ENCODE data around the gene SLC11A2. TPM values are rescaled to one million over a fixed set of nuclear protein-coding genes. Genes with fewer than 3 reads are reported as not detected.

The SLC11A2 gene
- total and polyA plus RNA-seq, 8 donors, result 5.0 to 348 (median 59.7) TPM

- peaks cover 18 to 88% (median 85%) of the 10 kb centered on the region in 4 donors for H3K36me3 ChIP-seq
- H3K4me3 ChIP-seq, result no peak overlapping the region
- H3K9me3 ChIP-seq, result no peaks in the 10 kb centered on the region
- H3K4me1 ChIP-seq, result peaks cover 4 to 12% (median 7%) of the 10 kb centered on the region in 4 donors
- 75 to 81% (median 78%) methylated on average over 6 of the region's 6 CpGs for WGBS, 5 donors
- no peak overlapping the region for H3K27ac ChIP-seq
- no peak for TF ChIP-seq CTCF (IDR thresholded peaks at IDR 0.05)
- no peak for TF ChIP-seq POLR2A (IDR thresholded peaks at IDR 0.05)
- TF ChIP-seq POLR2AphosphoS5 (IDR thresholded peaks at IDR 0.05), result no peak
- no peak for TF ChIP-seq EP300 (IDR thresholded peaks at IDR 0.05)
- no peak for DNase-seq
- intact Hi-C loops (cut with DNase I; ENCODE audit: low total_unique reads), result no loop called here
- H3K27me3 ChIP-seq, result no peaks in the 10 kb centered on the region
These were observed 21.7 kb downstream of the SLC11A2 start for GRCh38 chr12:51004504-51004903.

- TF ChIP-seq POLR2AphosphoS5 (IDR thresholded peaks at IDR 0.05) (no peak), CTCF (IDR thresholded peaks at IDR 0.05) (no peak), EP300 (IDR thresholded peaks at IDR 0.05) (no peak), POLR2A (IDR thresholded peaks at IDR 0.05) (no peak)
- H3K27me3 ChIP-seq, result no peaks in the 10 kb centered on the region
- no peak overlapping the region for H3K27ac ChIP-seq
- WGBS, 5 donors, result 81 to 88% (median 83%) methylated on average over 1 of the region's 1 CpG
- H3K4me1 ChIP-seq, result peaks cover 0 to 5% (median 2%) of the 10 kb centered on the region in 4 donors
- intact Hi-C loops (cut with DNase I; ENCODE audit: low total_unique reads), result no loop called here
- peaks cover 19 to 98% (median 95%) of the 10 kb centered on the region in 4 donors for H3K36me3 ChIP-seq
- DNase-seq, result no peak
- H3K9me3 ChIP-seq, result no peaks in the 10 kb centered on the region
- no peak overlapping the region for H3K4me3 ChIP-seq
These were observed 24.4 kb downstream of the SLC11A2 start for GRCh38 chr12:51001799-51002198.

GRCh38 chr12:51000245-51000644, 25.9 kb downstream of the SLC11A2 start:
- H3K36me3 ChIP-seq, result peaks cover 32 to 98% (median 98%) of the 10 kb centered on the region in 4 donors
- WGBS, 5 donors, result 78 to 85% (median 83%) methylated on average over 7 of the region's 7 CpGs

GRCh38 chr12:50999093-50999492, 27.1 kb downstream of the SLC11A2 start:
- WGBS, 5 donors, result 77 to 94% (median 88%) methylated on average over 4 of the region's 4 CpGs
- H3K9me3 ChIP-seq, result no peaks in the 10 kb centered on the region
- no peak overlapping the region for H3K4me3 ChIP-seq
- no peaks in the 10 kb centered on the region for H3K27me3 ChIP-seq
- DNase-seq, result no peak
- H3K36me3 ChIP-seq, result peaks cover 34 to 98% (median 98%) of the 10 kb centered on the region in 4 donors
- intact Hi-C loops (cut with DNase I; ENCODE audit: low total_unique reads), result no loop called here
- TF ChIP-seq EP300 (IDR thresholded peaks at IDR 0.05) (no peak), POLR2A (IDR thresholded peaks at IDR 0.05) (no peak), CTCF (IDR thresholded peaks at IDR 0.05) (no peak), POLR2AphosphoS5 (IDR thresholded peaks at IDR 0.05) (no peak)
- no peaks in the 10 kb centered on the region for H3K4me1 ChIP-seq
- no peak overlapping the region for H3K27ac ChIP-seq

More at GRCh38 chr12:51000245-51000644, 25.9 kb downstream of the SLC11A2 start:
- Histone ChIP-seq H3K27ac (no peak overlapping the region), H3K4me1 (no peaks in the 10 kb centered on the region), H3K27me3 (no peaks in the 10 kb centered on the region), H3K4me3 (no peak overlapping the region), H3K9me3 (no peaks in the 10 kb centered on the region)
- intact Hi-C loops (cut with DNase I; ENCODE audit: low total_unique reads), result no loop called here
- TF ChIP-seq POLR2AphosphoS5 (IDR thresholded peaks at IDR 0.05), result no peak
- TF ChIP-seq CTCF (IDR thresholded peaks at IDR 0.05), result no peak
- TF ChIP-seq EP300 (IDR thresholded peaks at IDR 0.05), result no peak
- no peak for TF ChIP-seq POLR2A (IDR thresholded peaks at IDR 0.05)
- DNase-seq, result no peak
